Mesenteric fat pad (tissue), 1 donor: ENCODE measurements around the gene TC2N. TPM values are rescaled to one million over a fixed set of nuclear protein-coding genes. Genes with fewer than 3 reads are reported as not detected.
"Not testable (repeated sequence)": the region's sequence is repeated elsewhere in the genome, so short reads cannot be mapped to it uniquely, and the experiment has no call there.

Experiments
- DNase-seq: peaks from one replicate; pipeline ENCODE4 v3.0.0-alpha.2; 2020; ENCODE audit warnings: low spot score
- total RNA-seq: library from RNA; stranded (reverse); fragmentation: NEBNext Ultra II Directional; extraction: Animal tissue kit (Norgen Biotek cat#: 25700); gene quantifications from one replicate; pipeline ENCODE4 v1.2.1, GENCODE V29; 2021
- donor health status: DM: yes; HTN: yes; CAD: no.

The TC2N gene
- total RNA-seq, 1 donor from 2014 or later: 19.0 TPM

GRCh38 chr14:91889477-91890211 lies 22.3 kb upstream of the TC2N start:
- no peak for DNase-seq

- peak; percentile 81 for DNase-seq
Observed at GRCh38 chr14:91888641-91889476, 21.5 kb upstream of the TC2N start.

- no peak for DNase-seq
Observed at GRCh38 chr14:91886961-91887360, 19.6 kb upstream of the TC2N start.

- no peak for DNase-seq
Observed at GRCh38 chr14:91885839-91886238, 18.5 kb upstream of the TC2N start.

DNA sequence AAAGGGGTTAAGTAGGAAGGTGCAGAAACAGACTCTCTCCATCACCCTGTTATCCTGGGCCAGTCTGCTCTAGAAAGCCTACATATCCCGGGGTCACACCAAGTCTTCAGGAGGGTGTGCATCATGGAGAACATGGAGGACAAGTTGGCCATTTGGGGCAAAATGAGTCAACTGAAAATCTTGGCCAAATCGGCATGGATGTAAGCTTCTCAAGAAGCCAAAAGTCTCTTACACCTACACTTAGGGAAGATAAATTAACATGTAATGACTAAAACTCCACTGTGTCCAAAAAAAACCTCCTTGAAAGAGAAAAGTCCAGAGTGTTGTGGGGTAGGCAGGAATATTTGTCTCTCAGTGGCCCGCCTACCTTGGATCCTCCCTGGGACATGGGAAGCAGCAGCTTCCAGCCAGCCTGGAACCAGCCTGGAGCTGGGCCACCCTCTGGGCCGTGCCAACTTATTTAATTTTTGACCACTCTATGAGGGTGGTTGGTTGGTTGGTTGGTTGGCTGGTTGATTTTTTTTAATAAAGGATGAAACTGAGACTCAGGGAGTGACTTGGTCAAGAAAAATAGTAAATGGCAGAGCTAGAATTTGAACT lies 17.9 kb upstream of the TC2N start:
- DNase-seq: no peak

DNA sequence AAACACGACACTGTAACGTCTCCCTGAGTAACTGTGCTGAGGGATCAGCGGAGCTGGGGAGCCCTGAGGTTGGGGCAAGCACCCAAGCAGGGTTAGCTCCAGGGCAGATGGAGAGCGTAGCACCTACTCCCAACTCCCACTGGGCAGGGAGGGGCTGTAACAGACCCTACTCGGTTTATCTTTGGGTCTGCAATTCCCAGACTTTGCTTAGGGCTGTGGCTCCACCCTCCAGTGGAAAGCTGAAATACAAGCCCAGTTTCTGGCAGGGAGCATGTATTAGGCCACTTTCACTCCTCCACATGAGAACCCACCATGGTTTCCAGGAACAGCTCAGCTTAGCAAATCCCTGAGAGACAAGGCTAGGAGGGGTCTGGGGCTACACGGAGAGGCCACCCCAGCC lies 17.3 kb upstream of the TC2N start:
- no peak for DNase-seq

GRCh38 chr14:91883753-91884152 lies 16.4 kb upstream of the TC2N start:
- no peak for DNase-seq

DNA sequence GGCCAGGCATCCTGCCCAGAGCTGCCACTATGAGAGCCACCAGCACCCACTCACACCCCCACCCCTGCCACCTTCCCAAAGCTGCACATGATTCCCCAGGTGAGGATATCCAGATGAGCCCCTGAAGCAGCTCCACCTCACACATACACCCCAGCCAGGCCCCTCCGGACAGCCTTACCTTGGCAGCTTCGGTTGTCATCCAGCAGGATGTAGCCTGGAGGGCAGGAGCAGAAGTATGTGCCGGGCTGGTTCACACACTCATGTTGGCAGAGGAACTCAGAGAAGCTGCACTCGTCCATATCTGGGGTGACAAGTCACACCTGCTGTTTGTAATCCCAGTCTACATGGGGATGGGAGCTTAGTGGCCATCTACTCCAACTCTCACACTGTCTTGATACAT lies 15.4 kb upstream of the TC2N start:
- DNase-seq: no peak

GRCh38 chr14:91882369-91882768 lies 15.0 kb upstream of the TC2N start:
- DNase-seq: no peak

GRCh38 chr14:91879196-91879595 lies 11.9 kb upstream of the TC2N start:
- no peak for DNase-seq

DNA sequence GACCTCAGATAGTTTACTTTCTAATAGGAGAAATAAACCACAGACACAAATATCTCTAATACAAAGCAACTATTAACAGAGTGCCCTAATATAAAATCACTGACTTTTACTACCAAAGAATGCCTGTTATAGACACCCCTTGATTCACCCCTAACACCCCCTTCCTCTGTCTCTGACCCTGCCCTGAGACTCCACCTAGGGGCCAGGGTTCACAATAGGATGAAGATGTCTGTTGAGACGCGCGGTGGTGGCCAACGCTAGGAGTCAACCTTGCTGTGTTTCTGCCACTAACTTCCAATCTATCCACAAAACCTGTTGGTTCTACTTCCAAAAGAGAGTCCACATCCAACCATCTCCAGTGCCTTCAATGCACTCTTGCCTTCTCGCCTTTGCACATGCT lies 10.9 kb upstream of the TC2N start:
- DNase-seq: no peak

DNA sequence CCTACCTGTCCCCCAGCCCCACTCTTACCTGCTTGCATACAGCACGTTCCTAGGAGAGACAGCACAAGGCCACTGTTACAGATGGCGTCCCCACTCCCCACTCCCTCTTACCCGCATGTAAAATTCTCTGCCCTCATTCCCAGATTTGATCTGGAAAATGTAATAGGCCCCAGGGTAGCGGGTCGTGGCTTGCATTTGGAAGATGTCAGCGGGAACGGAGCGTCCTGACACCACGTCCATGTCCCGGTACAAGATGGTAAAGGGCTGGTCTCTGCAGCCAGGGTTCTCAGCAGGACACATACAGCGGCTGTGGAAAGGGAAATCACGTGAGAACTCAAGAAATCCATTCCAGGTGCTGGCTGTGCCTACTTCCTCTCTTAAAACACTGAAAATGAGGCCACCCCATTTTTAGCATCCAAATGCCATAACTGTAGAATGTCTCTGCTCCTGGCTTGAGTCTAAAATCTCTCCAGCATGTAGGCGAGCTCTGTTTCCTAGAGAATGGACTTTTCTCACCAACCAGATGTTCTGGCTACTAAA lies 10.1 kb upstream of the TC2N start:
- DNase-seq: no peak

- DNase-seq: no peak
Observed at GRCh38 chr14:91876492-91876891, 9.2 kb upstream of the TC2N start.

GRCh38 chr14:91875525-91876286 lies 8.4 kb upstream of the TC2N start:
- no peak for DNase-seq

GRCh38 chr14:91873471-91874415 lies 6.4 kb upstream of the TC2N start:
- no peak for DNase-seq

- peak; percentile 89 for DNase-seq
Observed at GRCh38 chr14:91872517-91873470, 5.5 kb upstream of the TC2N start.

DNA sequence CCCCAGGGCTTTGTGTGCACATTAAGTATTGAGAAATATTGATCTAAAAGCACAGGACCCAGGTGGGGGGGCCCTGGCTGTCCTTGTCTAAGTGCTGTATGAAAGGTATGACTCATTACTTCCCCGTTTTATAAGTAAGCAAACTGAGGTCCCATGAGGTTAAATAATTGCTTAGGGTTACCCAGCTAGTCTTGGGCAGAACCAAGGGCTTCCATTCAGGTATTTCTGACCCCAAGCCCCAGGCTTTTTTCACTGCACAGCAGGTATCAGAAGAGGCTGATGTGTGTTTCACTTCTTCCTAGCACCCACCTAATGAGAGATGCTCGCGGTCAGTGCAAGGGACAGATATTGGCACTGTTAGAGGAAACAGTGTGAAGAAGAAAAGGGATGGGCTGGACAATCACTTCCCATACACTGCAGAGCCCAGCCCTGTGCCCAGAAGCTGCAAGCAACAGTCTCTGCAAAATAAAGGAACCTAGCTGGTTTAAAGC lies 4.7 kb upstream of the TC2N start:
- DNase-seq: no peak

GRCh38 chr14:91871401-91871800 lies 4.1 kb upstream of the TC2N start:
- not testable (repeated sequence) for DNase-seq

GRCh38 chr14:91870890-91871289 lies 3.6 kb upstream of the TC2N start:
- no peak for DNase-seq
